Measurements from ENCODE around the gene ANKRD37.

ANKRD37 gene

DNA sequence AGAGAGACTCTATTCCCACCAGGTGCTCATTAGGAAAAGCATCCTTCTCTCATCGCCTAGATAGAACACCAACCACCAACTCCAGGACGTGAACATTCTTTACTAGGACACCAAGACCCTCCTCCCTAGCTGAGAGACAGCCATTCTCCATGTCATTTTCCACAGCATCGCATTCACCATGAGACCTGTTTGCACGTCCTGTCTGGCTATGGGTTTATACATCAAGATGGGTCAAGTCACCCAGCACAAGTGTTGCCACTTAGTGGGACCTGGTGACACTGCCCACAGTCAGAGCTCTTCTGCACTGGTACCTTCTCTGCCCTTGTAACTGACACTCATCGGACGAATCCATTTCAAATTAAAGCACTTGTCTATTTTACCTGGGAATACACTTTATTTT lies 18.4 kb upstream of the ANKRD37 start:
- Histone ChIP-seq H3K9me2 (replicated peaks; ENCODE audit: insufficient read depth, low read length) (no peaks in the 10 kb centered on the region), H3K4me2 (ENCODE audit: low read depth, low read length) (no peak overlapping the region), H3K9me3 (replicated peaks; ENCODE audit: insufficient read depth, low read length) (no peaks in the 10 kb centered on the region), H2AFZ (ENCODE audit: low read length) (no peak overlapping the region), H3K79me2 (ENCODE audit: low read length) (no peaks in the 10 kb centered on the region), H3K36me3 (replicated peaks; ENCODE audit: insufficient read depth, low read length) (no peaks in the 10 kb centered on the region), H3K4me1 (ENCODE audit: low read length) (no peaks in the 10 kb centered on the region), H3K9ac (ENCODE audit: low read length) (no peak overlapping the region), H3F3A (ENCODE audit: insufficient read depth, low read length) (no peaks in the 10 kb centered on the region), H4K20me1 (ENCODE audit: insufficient read depth, low read length) (no peaks in the 10 kb centered on the region), H3K27me3 (replicated peaks; ENCODE audit: insufficient read depth, low read length) (no peaks in the 10 kb centered on the region), H3K4me3 (ENCODE audit: low read length) (no peak overlapping the region), H3K27ac (ENCODE audit: low read length) (no peak overlapping the region)
- no peak for DNase-seq
- no peak for TF ChIP-seq EZH2 (optimal IDR thresholded peaks at IDR 0.05; ENCODE audit: low read depth, low read length)
- TF ChIP-seq CTCF (IDR thresholded peaks at IDR 0.05; ENCODE audit: low read length): no peak

DNA sequence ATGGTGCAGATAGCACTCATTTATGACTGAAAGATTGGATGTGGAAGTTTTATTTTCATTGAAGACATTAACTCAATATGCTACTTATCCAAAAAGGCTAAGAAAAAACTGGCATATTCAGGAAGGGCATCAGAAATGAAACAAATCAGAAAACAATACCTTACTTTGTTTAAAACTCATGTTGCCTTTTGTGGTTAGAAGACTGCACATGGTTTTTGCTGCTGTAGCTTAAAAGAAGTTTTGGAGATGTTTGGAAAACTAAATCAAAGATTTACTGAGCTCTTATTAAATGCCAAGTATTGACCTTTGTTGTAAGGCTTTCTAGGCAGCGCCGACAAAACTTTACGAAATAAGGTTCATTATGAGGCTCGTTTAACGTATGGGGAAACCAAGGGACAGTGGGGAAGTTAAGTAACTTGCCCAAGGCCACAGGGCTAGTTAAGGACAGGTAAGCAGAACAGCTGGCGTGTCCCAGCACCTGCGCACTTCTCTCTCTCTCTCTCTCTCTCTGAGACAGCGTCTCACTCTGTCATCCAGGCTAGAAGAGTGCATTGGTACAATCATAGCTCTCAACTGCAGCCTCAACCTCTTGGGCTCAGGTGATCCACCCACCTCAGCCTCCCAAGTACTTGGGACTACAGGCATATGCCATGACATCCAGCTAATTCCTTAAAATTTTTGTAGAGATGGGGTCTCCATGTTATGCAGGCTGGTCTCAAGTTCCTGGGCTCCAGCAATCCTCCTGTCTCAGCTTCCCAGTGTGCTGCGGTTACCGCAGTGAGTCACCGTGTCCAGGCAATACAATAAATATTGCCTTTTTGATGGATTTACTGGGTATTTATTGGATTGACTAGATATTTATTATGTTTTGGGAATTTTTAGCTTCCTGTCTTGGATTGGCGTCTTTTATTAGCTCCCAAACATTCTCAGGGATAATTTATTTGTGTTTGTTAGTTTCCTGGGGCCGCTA lies 17.0 kb upstream of the ANKRD37 start:
- Histone ChIP-seq H3K27ac (ENCODE audit: low read length) (no peak overlapping the region), H3K27me3 (replicated peaks; ENCODE audit: insufficient read depth, low read length) (no peaks in the 10 kb centered on the region), H3K9me3 (replicated peaks; ENCODE audit: insufficient read depth, low read length) (no peaks in the 10 kb centered on the region), H3F3A (ENCODE audit: insufficient read depth, low read length) (no peaks in the 10 kb centered on the region), H3K9ac (ENCODE audit: low read length) (no peak overlapping the region), H2AFZ (ENCODE audit: low read length) (no peak overlapping the region), H3K4me2 (ENCODE audit: low read depth, low read length) (no peak overlapping the region), H4K20me1 (ENCODE audit: insufficient read depth, low read length) (no peaks in the 10 kb centered on the region), H3K9me2 (replicated peaks; ENCODE audit: insufficient read depth, low read length) (no peaks in the 10 kb centered on the region), H3K4me1 (ENCODE audit: low read length) (no peaks in the 10 kb centered on the region), H3K79me2 (ENCODE audit: low read length) (no peaks in the 10 kb centered on the region), H3K36me3 (replicated peaks; ENCODE audit: insufficient read depth, low read length) (no peaks in the 10 kb centered on the region), H3K4me3 (ENCODE audit: low read length) (no peak overlapping the region)
- no peak for DNase-seq
- TF ChIP-seq EZH2phosphoT487 (IDR thresholded peaks at IDR 0.05; ENCODE audit: low read length): no peak
- TF ChIP-seq EZH2 (optimal IDR thresholded peaks at IDR 0.05; ENCODE audit: low read depth, low read length): no peak
- TF ChIP-seq CTCF (IDR thresholded peaks at IDR 0.05; ENCODE audit: low read length): no peak

DNA sequence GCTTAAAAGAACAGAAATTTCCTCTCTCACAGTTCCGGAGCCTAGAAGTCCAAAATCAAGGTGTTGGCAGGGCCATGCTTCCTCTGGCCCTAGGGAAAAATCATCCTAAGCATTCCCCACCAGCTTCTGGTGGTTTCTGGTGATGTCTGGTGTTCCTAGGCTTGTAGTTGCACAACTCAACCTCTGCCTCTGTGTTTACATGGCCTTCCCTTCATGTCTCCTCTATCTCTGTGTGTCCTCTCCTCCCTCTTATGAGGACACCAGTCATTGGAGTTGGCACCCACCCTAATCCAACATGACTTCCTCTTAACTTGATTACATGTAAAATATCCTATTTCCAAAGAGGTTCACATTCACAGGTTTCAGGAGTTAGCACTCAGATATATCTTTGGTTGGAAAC lies 16.3 kb upstream of the ANKRD37 start:
- Histone ChIP-seq H3K9me3 (replicated peaks; ENCODE audit: insufficient read depth, low read length) (no peaks in the 10 kb centered on the region), H3K9ac (ENCODE audit: low read length) (no peak overlapping the region), H3K36me3 (replicated peaks; ENCODE audit: insufficient read depth, low read length) (no peaks in the 10 kb centered on the region), H3K27me3 (replicated peaks; ENCODE audit: insufficient read depth, low read length) (no peaks in the 10 kb centered on the region), H2AFZ (ENCODE audit: low read length) (no peak overlapping the region), H4K20me1 (ENCODE audit: insufficient read depth, low read length) (no peaks in the 10 kb centered on the region), H3K4me3 (ENCODE audit: low read length) (no peak overlapping the region), H3K4me2 (ENCODE audit: low read depth, low read length) (no peak overlapping the region), H3K79me2 (ENCODE audit: low read length) (no peaks in the 10 kb centered on the region), H3K4me1 (ENCODE audit: low read length) (no peaks in the 10 kb centered on the region), H3K27ac (ENCODE audit: low read length) (no peak overlapping the region), H3K9me2 (replicated peaks; ENCODE audit: insufficient read depth, low read length) (no peaks in the 10 kb centered on the region), H3F3A (ENCODE audit: insufficient read depth, low read length) (no peaks in the 10 kb centered on the region)
- DNase-seq: no peak
- TF ChIP-seq EZH2phosphoT487 (IDR thresholded peaks at IDR 0.05; ENCODE audit: low read length) (no peak), CTCF (IDR thresholded peaks at IDR 0.05; ENCODE audit: low read length) (no peak), EZH2 (optimal IDR thresholded peaks at IDR 0.05; ENCODE audit: low read depth, low read length) (no peak)

Measured in MM.1S (cell line).